Vagina (tissue), 2 donors: ENCODE results near the gene SHMT1.

ENCODE experiments used
- POLR2A ChIP-seq, 2 donors: fragments of 450-650 bp; IDR thresholded peaks; one replicate each; pipeline ENCODE4 v1.6.1; 2017; ENCODE audit warnings: antibody characterized with exemption in 2 of 2, mild to moderate bottlenecking in 2 of 2, moderate library complexity in 2 of 2
- TF ChIP-seq, protein P1 (sequence below), 3 experiments: fragments of 450-650 bp in 2 of 3; fragments of 200-600 bp in 1 of 3; sonication (generic) in 1 of 3; IDR thresholded peaks; one replicate each; pipeline ENCODE4 v1.5.1; 2017 to 2019; ENCODE audit warnings: antibody characterized with exemption in 3 of 3, mild to moderate bottlenecking in 2 of 3, moderate library complexity in 2 of 3

- TF ChIP-seq, protein P1, sequence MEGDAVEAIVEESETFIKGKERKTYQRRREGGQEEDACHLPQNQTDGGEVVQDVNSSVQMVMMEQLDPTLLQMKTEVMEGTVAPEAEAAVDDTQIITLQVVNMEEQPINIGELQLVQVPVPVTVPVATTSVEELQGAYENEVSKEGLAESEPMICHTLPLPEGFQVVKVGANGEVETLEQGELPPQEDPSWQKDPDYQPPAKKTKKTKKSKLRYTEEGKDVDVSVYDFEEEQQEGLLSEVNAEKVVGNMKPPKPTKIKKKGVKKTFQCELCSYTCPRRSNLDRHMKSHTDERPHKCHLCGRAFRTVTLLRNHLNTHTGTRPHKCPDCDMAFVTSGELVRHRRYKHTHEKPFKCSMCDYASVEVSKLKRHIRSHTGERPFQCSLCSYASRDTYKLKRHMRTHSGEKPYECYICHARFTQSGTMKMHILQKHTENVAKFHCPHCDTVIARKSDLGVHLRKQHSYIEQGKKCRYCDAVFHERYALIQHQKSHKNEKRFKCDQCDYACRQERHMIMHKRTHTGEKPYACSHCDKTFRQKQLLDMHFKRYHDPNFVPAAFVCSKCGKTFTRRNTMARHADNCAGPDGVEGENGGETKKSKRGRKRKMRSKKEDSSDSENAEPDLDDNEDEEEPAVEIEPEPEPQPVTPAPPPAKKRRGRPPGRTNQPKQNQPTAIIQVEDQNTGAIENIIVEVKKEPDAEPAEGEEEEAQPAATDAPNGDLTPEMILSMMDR (IDR thresholded peaks at IDR 0.05) = no peak
- TF ChIP-seq POLR2A (IDR thresholded peaks at IDR 0.05) = no peak
Observed at GRCh38 chr17:18314059-18314730, 49.2 kb downstream of the SHMT1 start.
